AG04450 (cell line): ENCODE measurements around the gene ZCWPW2. TPM values are rescaled to one million over a fixed set of nuclear protein-coding genes. Genes with fewer than 3 reads are reported as not detected.
A peak's percentile ranks its signal among the peaks of the same experiment; 100 is the strongest.

Source experiments
- CTCF ChIA-PET: fragments of 300-600, 350-600 bp; formaldehyde crosslinking; extraction: SDS; loops from one replicate; lab custom pipeline; 2022; ENCODE audit warnings: antibody characterized with exemption, inconsistent platforms; lab: Charles Lee
- POLR2A ChIA-PET: fragments of 350-600 bp; formaldehyde crosslinking; extraction: SDS; loops from one replicate; lab custom pipeline; 2021; ENCODE audit warnings: antibody characterized with exemption, inconsistent platforms; lab: Yijun Ruan, JAX
- DNase-seq: peaks from one replicate; pipeline ENCODE4 v3.0.0-alpha.2; 2011; ENCODE audit warnings: low read depth, low spot score
- H3K27ac ChIP-seq: one replicate; pipeline ENCODE4 v1.5.1; 2012; ENCODE audit warnings: low read depth, low read length, control low read depth
- H3K27me3 ChIP-seq: one replicate; pipeline ENCODE4 v1.6.0; 2012; ENCODE audit warnings: low read length; ENCODE audit not compliant: control insufficient read depth, insufficient read depth
- H3K4me3 ChIP-seq: 2 replicates; pipeline ENCODE4 v1.5.1; 2011; ENCODE audit warnings: mild to moderate bottlenecking, low read depth, low read length, control low read depth
- H3K9me3 ChIP-seq: 2 replicates; pipeline ENCODE4 v1.5.1; 2012; ENCODE audit warnings: low read length; ENCODE audit not compliant: control insufficient read depth, insufficient read depth
- polyA minus RNA-seq: library from RNA; depleted of rRNA, polyadenylated mRNA; stranded (reverse); fragments of >200 nt; gene quantifications from 2 replicates; pipeline ENCODE4 v1.2.3, GENCODE V29; 2011; rRNA and poly(A)+ RNA removed
- polyA plus RNA-seq: library from polyadenylated mRNA; depleted of rRNA; stranded (reverse); fragments of >200 nt; gene quantifications from 2 replicates; pipeline ENCODE4 v1.2.3, GENCODE V29; 2011; rRNA removed
- TF ChIP-seq, protein P1 (sequence below): IDR thresholded peaks from 2 replicates; pipeline ENCODE4 v1.5.1; 2011; ENCODE audit warnings: low read depth, low read length, control low read depth, inconsistent platforms

ZCWPW2 gene, protein sequence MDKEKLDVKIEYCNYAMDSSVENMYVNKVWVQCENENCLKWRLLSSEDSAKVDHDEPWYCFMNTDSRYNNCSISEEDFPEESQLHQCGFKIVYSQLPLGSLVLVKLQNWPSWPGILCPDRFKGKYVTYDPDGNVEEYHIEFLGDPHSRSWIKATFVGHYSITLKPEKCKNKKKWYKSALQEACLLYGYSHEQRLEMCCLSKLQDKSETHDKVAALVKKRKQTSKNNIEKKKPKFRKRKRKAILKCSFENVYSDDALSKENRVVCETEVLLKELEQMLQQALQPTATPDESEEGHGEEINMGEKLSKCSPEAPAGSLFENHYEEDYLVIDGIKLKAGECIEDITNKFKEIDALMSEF
- 0.65 and 0.76 TPM in 2 replicates for polyA plus RNA-seq
- 0.43 TPM in 1 of 2 replicates, not detected in the other for polyA minus RNA-seq

DNA sequence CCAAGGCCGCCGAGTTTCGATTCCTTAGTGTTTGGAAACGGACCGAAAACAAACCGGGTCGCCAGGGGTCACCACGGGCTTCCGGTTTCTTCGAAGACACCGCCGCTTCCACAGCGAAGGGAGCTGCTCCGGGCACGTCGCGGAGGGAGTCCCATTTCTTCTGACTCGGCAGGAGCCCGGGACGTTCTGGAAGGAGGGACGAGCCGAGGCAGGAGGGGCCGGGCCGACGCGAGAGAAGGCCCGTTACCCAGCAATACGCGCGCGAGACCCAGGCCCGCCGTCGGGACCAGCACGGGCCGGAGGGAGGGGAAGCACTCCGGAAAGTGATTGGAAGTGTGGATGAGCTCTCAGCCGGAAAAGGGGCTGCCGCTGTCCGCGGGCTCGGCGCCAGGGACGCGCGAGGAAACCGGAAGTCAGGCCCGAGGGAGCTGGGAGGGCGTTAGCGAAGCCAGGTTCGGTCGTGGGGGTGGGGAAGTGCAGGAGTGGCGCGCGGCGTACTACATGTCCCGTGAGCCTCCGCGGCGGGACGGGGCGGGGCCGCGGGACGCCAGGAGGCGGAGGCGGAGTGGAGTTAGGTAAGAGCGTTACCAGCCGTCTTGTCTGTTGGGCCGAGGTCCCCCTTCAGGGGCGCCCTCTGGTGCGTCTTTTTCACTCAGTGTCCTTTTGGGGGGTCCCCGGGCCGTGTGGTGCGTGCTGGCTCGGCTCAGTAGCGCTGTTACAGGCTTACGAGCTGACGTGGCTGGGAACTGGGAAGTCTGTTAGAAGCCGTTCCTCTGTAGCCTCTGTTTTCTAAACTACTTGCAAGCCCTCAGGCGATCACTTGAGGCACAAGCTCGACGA is at the start of gene ZCWPW2, which contains the start of gene AZI2:
TSS of gene ZCWPW2 (plus strand) at position 93 of the 840 bp plus-strand sequence. CDS start 64,348 bp downstream, outside the sequence.
TSS of gene AZI2 (minus strand) at position 196 of the 840 bp plus-strand sequence. CDS start 8,207 bp downstream, outside the sequence.
- TF ChIP-seq, protein P1, sequence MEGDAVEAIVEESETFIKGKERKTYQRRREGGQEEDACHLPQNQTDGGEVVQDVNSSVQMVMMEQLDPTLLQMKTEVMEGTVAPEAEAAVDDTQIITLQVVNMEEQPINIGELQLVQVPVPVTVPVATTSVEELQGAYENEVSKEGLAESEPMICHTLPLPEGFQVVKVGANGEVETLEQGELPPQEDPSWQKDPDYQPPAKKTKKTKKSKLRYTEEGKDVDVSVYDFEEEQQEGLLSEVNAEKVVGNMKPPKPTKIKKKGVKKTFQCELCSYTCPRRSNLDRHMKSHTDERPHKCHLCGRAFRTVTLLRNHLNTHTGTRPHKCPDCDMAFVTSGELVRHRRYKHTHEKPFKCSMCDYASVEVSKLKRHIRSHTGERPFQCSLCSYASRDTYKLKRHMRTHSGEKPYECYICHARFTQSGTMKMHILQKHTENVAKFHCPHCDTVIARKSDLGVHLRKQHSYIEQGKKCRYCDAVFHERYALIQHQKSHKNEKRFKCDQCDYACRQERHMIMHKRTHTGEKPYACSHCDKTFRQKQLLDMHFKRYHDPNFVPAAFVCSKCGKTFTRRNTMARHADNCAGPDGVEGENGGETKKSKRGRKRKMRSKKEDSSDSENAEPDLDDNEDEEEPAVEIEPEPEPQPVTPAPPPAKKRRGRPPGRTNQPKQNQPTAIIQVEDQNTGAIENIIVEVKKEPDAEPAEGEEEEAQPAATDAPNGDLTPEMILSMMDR: peak; percentile 36; the same call in 1 of the 2 replicates

DNA sequence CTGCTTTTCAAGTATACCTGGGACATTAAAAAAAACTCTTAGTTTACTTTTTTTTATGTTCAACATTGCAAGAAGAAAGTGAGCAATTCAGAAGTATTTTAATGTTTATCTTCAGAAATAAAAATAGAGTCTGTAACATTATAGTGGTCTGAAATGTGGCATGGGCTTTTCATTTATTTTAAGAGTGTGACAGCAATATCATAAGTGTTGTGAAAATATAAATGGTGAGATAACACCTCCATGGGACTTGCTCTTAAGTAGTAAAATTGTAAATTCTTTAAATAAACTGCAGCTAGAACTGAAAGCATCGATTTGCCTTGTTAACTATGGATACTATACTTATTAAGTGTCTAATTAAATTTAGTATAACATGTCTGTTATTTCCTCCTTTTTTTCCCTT is 48.8 kb upstream of the ZCWPW2 start:
- Histone ChIP-seq H3K27ac (no peak overlapping the region), H3K27me3 (no peaks in the 10 kb centered on the region), H3K4me3 (no peak overlapping the region), H3K9me3 (no peaks in the 10 kb centered on the region)
- DNase-seq: no peak
- TF ChIP-seq, protein P1: no peak
- POLR2A ChIA-PET: no interaction called here
- CTCF ChIA-PET: interaction anchor here (0.7 to 1.6 kb wide), 3 partner anchors 13 to 588 kb away, joined by 3 to 6 read pairs (median 4); no protein-coding TSS in a partner anchor

More for the DNA sequence above, at the start of gene ZCWPW2, which contains the start of gene AZI2:
- ChIA-PET CTCF (interaction anchor here (1.0 to 2.2 kb wide), 4 partner anchors 14 to 637 kb away, joined by 3 to 8 read pairs (median 6); no protein-coding TSS in a partner anchor), POLR2A (interaction anchor here (0.6 to 1.5 kb wide), 5 partner anchors 20 to 932 kb away, joined by 3 to 5 read pairs (median 3); partner anchors contain the start of genes RBMS3 and SLC4A7)
- Histone ChIP-seq H3K27ac (peak within 1 kb of the TSS; percentile 99), H3K9me3 (no peaks in the 10 kb centered on the region), H3K27me3 (no peaks in the 10 kb centered on the region), H3K4me3 (peak within 1 kb of the TSS; percentile 84)
- peak; percentile 90 for DNase-seq

DNA sequence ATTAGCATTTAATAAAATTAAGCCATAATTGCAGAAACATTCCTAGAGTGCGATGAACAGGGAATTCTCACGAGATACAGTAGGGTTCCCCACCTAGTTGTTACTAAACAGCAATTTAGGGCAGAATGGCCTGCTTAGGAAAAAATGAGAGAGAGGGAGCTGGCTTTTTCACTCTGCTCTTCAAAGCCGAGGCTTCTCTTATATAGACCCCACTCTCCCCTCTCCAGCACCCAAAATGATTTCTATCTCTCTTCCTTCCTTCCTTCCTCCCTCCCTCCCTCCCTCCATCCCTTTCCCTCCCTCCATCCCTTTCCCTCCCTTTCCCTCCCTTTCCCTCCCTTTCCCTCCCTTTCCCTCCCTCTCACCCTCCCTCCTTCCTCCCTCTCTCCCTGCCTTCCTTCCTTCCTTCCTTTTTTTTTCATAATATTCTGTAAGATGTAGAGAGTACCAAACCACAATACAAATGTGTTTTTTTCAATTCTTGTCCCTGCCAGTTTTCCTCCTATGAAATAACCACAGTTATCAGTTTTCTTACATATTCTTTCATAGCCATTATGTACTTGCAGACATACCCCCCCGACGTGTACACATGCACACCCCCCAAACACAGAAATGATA is 48.1 kb upstream of the ZCWPW2 start:
- Histone ChIP-seq H3K4me3 (no peak overlapping the region), H3K27me3 (no peaks in the 10 kb centered on the region), H3K9me3 (no peaks in the 10 kb centered on the region), H3K27ac (no peak overlapping the region)
- POLR2A ChIA-PET: no interaction called here
- CTCF ChIA-PET: interaction anchor here (0.7 kb wide), 1 partner anchor 17 kb away, joined by 3 read pairs; no protein-coding TSS in a partner anchor
- no peak for DNase-seq
- TF ChIP-seq, protein P1: no peak

DNA sequence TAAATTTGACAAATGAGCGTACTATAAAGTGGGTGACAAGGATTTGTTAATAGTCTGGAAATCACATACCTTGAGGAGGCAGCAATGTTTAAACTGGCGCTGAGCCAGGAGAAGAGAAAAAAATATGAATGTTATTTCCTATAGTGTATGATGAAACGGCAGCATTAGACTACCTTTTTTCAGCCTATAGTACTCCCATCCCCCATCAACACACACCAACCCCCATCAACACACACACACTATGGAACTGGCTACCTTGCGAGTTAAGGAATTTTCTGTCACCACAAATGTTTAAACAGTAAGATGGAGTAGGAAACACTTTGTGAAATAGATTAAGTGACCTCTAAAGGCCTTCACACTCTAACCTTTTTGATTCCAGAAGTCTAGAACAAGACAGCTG is 46.8 kb upstream of the ZCWPW2 start:
- Histone ChIP-seq H3K27me3 (no peaks in the 10 kb centered on the region), H3K4me3 (no peak overlapping the region), H3K9me3 (no peaks in the 10 kb centered on the region), H3K27ac (no peak overlapping the region)
- POLR2A ChIA-PET: no interaction called here
- TF ChIP-seq, protein P1: no peak
- CTCF ChIA-PET: no interaction called here
- DNase-seq: no peak
